A549 (cell line): Measurements from ENCODE around the gene CACNA1H. TPM values are rescaled to one million over a fixed set of nuclear protein-coding genes. Genes with fewer than 3 reads are reported as not detected.
A peak's percentile ranks its signal among the peaks of the same experiment; 100 is the strongest.
"Not testable (repeated sequence)": the region's sequence is repeated elsewhere in the genome, so short reads cannot be mapped to it uniquely, and the experiment has no call there.

ENCODE experiments used
- ATAC-seq, 2 experiments: fragments of 200-7000 bp in 1 of 2; fragments of >200 bp in 1 of 2; cut with Nextera tagmentation in 1 of 2; cut with Tn5 transposase in 1 of 2; 3 replicates each; pipeline versions ENCODE4 v1.8.0 to v1.9.1; 2018 to 2020; ENCODE audit warnings: mild to moderate bottlenecking in 1 of 2, moderate library complexity in 1 of 2
- CTCF ChIA-PET: fragments of 300-600 bp; sonication (Branson Sonifier 250); formaldehyde crosslinking; extraction: SDS; loops from one replicate; lab custom pipeline; 2021; ENCODE audit warnings: antibody characterized with exemption, inconsistent platforms; lab: Yijun Ruan, JAX
- POLR2A ChIA-PET: fragments of 350-600 bp; formaldehyde crosslinking; extraction: SDS; loops from one replicate; lab custom pipeline; 2021; ENCODE audit warnings: antibody characterized with exemption, inconsistent platforms; lab: Yijun Ruan, JAX
- DNase-seq, 2 experiments: peaks; one replicate each; pipeline versions ENCODE4 v3.0.0 to v3.0.0-alpha.2; 2011 to 2016; ENCODE audit warnings: low read depth in 1 of 2, low spot score in 1 of 2
- FAIRE-seq: peaks from 2 replicates; lab custom pipeline; 2011; peaks lifted over from hg19 to GRCh38; lab: Jason Lieb, UNC
- H3K27ac ChIP-seq, 2 experiments: fragments of >200 bp; sonication (Bioruptor Twin); formaldehyde crosslinking; 3 replicates each; pipeline ENCODE4 v1.5.1; 2016 to 2017
- H3K4me1 ChIP-seq: fragments of >200 bp; sonication (Bioruptor Twin); formaldehyde crosslinking; 3 replicates; pipeline ENCODE4 v1.6.1; 2016
- H3K4me2 ChIP-seq: fragments of >200 bp; sonication (Bioruptor Twin); formaldehyde crosslinking; 3 replicates; pipeline ENCODE4 v1.6.1; 2016
- H3K4me3 ChIP-seq: fragments of >200 bp; sonication (Bioruptor Twin); formaldehyde crosslinking; 3 replicates; pipeline ENCODE4 v1.5.1; 2016
- H3K9me3 ChIP-seq: fragments of >200 bp; sonication (Bioruptor Twin); formaldehyde crosslinking; 3 replicates; pipeline ENCODE4 v1.6.1; 2016
- BCL3 ChIP-seq: fragments of >200 bp; sonication (Bioruptor Twin); formaldehyde crosslinking; IDR thresholded peaks from 3 replicates; pipeline ENCODE4 v1.6.1; 2016
- BHLHE40 ChIP-seq: IDR thresholded peaks from 2 replicates; pipeline ENCODE4 v1.6.1; 2012; ENCODE audit warnings: low read depth, low read length, inconsistent platforms
- CBX2 ChIP-seq: fragments of 200-600 bp; sonication (generic); IDR thresholded peaks from 2 replicates; pipeline ENCODE4 v1.6.1; 2016; ENCODE audit warnings: low read depth, mild to moderate bottlenecking, borderline replicate concordance
- CHD4 ChIP-seq: fragments of 200-600 bp; sonication (generic); IDR thresholded peaks from 2 replicates; pipeline ENCODE4 v1.6.1; 2016; ENCODE audit warnings: antibody characterized with exemption, mild to moderate bottlenecking, borderline replicate concordance
- EHF ChIP-seq: fragments of 250-450 bp; sonication (Bioruptor Pico); IDR thresholded peaks from 2 replicates; pipeline ENCODE4 v1.5.0; 2020; ENCODE audit warnings: mild to moderate bottlenecking
- EHMT2 ChIP-seq: fragments of 200-600 bp; sonication (generic); IDR thresholded peaks from 2 replicates; pipeline ENCODE4 v1.6.1; 2016; ENCODE audit warnings: antibody characterized with exemption, low read depth, mild to moderate bottlenecking, moderate library complexity
- EP300 ChIP-seq, 2 experiments: fragments of >200 bp; sonication (Bioruptor Twin); formaldehyde crosslinking; IDR thresholded peaks; 2 replicates in 1 of 2; 3 replicates in 1 of 2; pipeline ENCODE4 v1.6.1; 2016 to 2017
- ESRRA ChIP-seq: fragments of 150-350 bp; IDR thresholded peaks from 2 replicates; pipeline ENCODE4 v1.6.1; 2014; ENCODE audit warnings: mild to moderate bottlenecking, low read length, borderline replicate concordance
- FOSB ChIP-seq: fragments of 250-450 bp; sonication (Bioruptor Pico); IDR thresholded peaks from 2 replicates; pipeline ENCODE4 v1.5.0; 2020; ENCODE audit warnings: mild to moderate bottlenecking, moderate library complexity
- FOSL2 ChIP-seq, 2 experiments: fragments of 450-650 bp in 1 of 2; fragments of >200 bp in 1 of 2; sonication (Bioruptor Twin) in 1 of 2; formaldehyde crosslinking; IDR thresholded peaks; 2 replicates each; pipeline versions ENCODE4 v1.5.0 to v1.6.1; 2016 to 2020; ENCODE audit warnings: mild to moderate bottlenecking in 1 of 2, moderate library complexity in 1 of 2
- FOXS1 ChIP-seq: fragments of 250-450 bp; sonication (Bioruptor Pico); IDR thresholded peaks from 2 replicates; pipeline ENCODE4 v1.5.0; 2020; ENCODE audit warnings: mild to moderate bottlenecking, moderate library complexity
- HES2 ChIP-seq: fragments of >200 bp; sonication (Bioruptor Twin); formaldehyde crosslinking; IDR thresholded peaks from 2 replicates; pipeline ENCODE4 v1.6.1; 2016
- HEYL ChIP-seq: fragments of 250-450 bp; sonication (Bioruptor Pico); IDR thresholded peaks from 2 replicates; pipeline ENCODE4 v1.8.0; 2021; ENCODE audit warnings: mild to moderate bottlenecking, moderate library complexity
- HOXB5 ChIP-seq: fragments of 250-450 bp; sonication (Bioruptor Pico); IDR thresholded peaks from 2 replicates; pipeline ENCODE4 v1.5.0; 2020; ENCODE audit warnings: mild to moderate bottlenecking, moderate library complexity
- JUN ChIP-seq, 2 experiments: fragments of >200 bp; sonication (Bioruptor Twin); formaldehyde crosslinking; IDR thresholded peaks; 2 replicates in 1 of 2; 3 replicates in 1 of 2; pipeline ENCODE4 v1.6.1; 2016 to 2017
- MAZ ChIP-seq: fragments of 150-350 bp; IDR thresholded peaks from 2 replicates; pipeline ENCODE4 v1.6.1; 2014; ENCODE audit warnings: antibody characterized with exemption, low read depth, low read length, borderline replicate concordance
- MYC ChIP-seq: IDR thresholded peaks from 2 replicates; pipeline ENCODE4 v1.6.1; 2012; ENCODE audit warnings: mild to moderate bottlenecking, inconsistent platforms, low read length, improper control_type of control experiment, borderline replicate concordance
- NPAS2 ChIP-seq: fragments of 250-450 bp; sonication (Bioruptor Pico); IDR thresholded peaks from 2 replicates; pipeline ENCODE4 v1.8.0; 2022; ENCODE audit warnings: mild to moderate bottlenecking, moderate library complexity, borderline replicate concordance
- PHF8 ChIP-seq: fragments of 200-600 bp; sonication (generic); IDR thresholded peaks from 2 replicates; pipeline ENCODE4 v1.6.1; 2016; ENCODE audit warnings: low read depth, mild to moderate bottlenecking, antibody characterized with exemption, moderate library complexity, borderline replicate concordance
- SMC3 ChIP-seq: fragments of >200 bp; sonication (Bioruptor Twin); formaldehyde crosslinking; IDR thresholded peaks from 3 replicates; pipeline ENCODE4 v1.6.1; 2018; ENCODE audit warnings: inconsistent platforms
- TFCP2L1 ChIP-seq: fragments of 250-450 bp; sonication (Bioruptor Pico); IDR thresholded peaks from 2 replicates; pipeline ENCODE4 v1.5.0; 2021; ENCODE audit warnings: mild to moderate bottlenecking
- ZC3H11A ChIP-seq: fragments of 450-650 bp; IDR thresholded peaks from 2 replicates; pipeline ENCODE4 v1.6.1; 2014; ENCODE audit warnings: antibody characterized with exemption, mild to moderate bottlenecking
- WGBS: methylation state at CpG from one replicate; pipeline ENCODE4 v1.1.6; 2017; ENCODE audit errors: missing lambda C conversion rate; 5-methylcytosine and 5-hydroxymethylcytosine counted together
- polyA plus RNA-seq, 4 experiments: library from polyadenylated mRNA; depleted of rRNA in 3 of 4; stranded (reverse); fragments of >200 nt; fragmentation: RNase III in 1 of 4; extraction: RNeasy Plus Mini Kit Qiagen cat#74134 plus additional on column Dnase treatment in 1 of 4; gene quantifications; 2 replicates in 3 of 4; 3 replicates in 1 of 4; pipeline ENCODE4 v1.2.3, GENCODE V29; 2011 to 2017
- TF ChIP-seq, protein P1 (sequence below): fragments of 150-350 bp; IDR thresholded peaks from 2 replicates; pipeline ENCODE4 v1.6.1; 2014; ENCODE audit warnings: low read depth, mild to moderate bottlenecking, low read length
- TF ChIP-seq, protein P2 (sequence below): fragments of 250-450 bp; sonication (Bioruptor Pico); IDR thresholded peaks from 2 replicates; pipeline ENCODE4 v1.5.0; 2020; ENCODE audit warnings: low read depth, mild to moderate bottlenecking, moderate library complexity
- TF ChIP-seq, protein P3 (sequence below): IDR thresholded peaks from 2 replicates; pipeline ENCODE4 v1.6.1; 2012

Gene CACNA1H
- polyA plus RNA-seq, 2 of the 4 experiments (the other 2 are of a cell fraction), result 7.2 to 15.8 TPM

DNA sequence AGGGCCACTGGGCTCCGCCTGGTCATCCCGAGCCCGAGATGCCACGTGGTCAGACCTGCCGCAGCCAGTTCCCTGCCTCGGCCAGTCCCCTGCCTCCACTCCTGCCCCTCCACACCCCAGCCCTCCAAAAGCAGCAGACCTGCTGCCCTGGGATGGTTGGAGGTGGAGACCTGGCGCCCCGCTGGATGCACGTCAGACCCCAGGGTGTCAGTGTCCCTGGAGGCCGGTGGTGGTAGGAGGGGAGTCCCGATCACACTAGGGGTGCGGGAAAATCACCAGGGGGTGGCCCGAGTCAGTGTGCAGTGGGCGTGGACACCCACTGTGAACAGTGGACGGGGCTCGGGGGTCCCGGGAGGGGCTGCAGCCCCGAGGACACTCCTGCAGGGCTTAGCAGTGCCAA is 45.3 kb downstream of the CACNA1H start:
- no peaks in the 10 kb centered on the region for H3K9me3 ChIP-seq
- DNase-seq, result no peak
- no peak overlapping the region for H3K4me3 ChIP-seq
- no peak overlapping the region for H3K4me2 ChIP-seq
- TF ChIP-seq SMC3 (no peak), HOXB5 (CRISPR knock-in tag) (no peak), FOSB (CRISPR knock-in tag) (no peak), BHLHE40 (no peak), JUN (IDR thresholded peaks at IDR 0.05) (no peak), CHD4 (no peak), HES2 (no peak), BCL3 (no peak), CBX2 (no peak)
- no peak for FAIRE-seq
- WGBS, result 85% methylated on average over 9 of the region's 18 CpGs
- CTCF ChIA-PET, result no interaction called here
- POLR2A ChIA-PET, result no interaction called here
- no peak overlapping the region for H3K27ac ChIP-seq
- H3K4me1 ChIP-seq, result peaks cover 13% of the 10 kb centered on the region; the same call in 2 of the 3 replicates
- no peak for ATAC-seq

DNA sequence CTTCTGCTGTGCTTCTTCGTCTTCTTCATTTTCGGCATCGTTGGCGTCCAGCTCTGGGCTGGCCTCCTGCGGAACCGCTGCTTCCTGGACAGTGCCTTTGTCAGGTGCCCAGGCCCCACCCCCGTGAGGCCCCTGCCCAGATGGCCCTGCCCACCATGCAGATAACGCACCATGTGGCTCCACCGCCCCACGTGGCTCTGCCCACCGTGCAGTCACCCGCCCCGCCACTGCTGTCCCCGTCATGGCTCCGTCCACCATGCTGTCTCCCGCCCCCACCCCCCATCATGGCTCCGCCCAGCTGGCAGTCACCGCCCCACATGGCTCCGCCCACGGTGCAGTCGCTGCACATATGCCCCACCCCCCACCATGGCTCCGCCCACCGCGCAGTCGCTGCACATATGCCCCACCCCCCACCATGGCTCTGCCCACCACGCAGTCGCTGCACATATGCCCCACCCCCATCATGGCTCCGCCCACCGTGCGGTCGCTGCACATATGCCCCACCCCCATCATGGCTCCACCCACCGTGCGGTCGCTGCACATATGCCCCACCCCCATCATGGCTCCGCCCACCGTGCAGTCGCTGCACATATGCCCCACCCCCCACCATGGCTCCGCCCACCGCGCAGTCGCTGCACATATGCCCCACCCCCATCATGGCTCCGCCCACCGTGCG is 45.9 kb downstream of the CACNA1H start:
- H3K9me3 ChIP-seq, DNase-seq, FAIRE-seq, ATAC-seq, CTCF ChIA-PET, H3K27ac ChIP-seq, POLR2A ChIA-PET, H3K4me3 ChIP-seq, H3K4me2 ChIP-seq: not testable (repeated sequence)
- H3K4me1 ChIP-seq, result peaks cover 10% of the 10 kb centered on the region; the same call in 2 of the 3 replicates
- WGBS, result 95% methylated on average over 11 of the region's 44 CpGs

- TF ChIP-seq HEYL (no peak), ESRRA (no peak), PHF8 (no peak), EHMT2 (no peak), EP300 (IDR thresholded peaks at IDR 0.05) (no peak), ZC3H11A (no peak), EHF (no peak), FOSL2 (IDR thresholded peaks at IDR 0.05) (no peak), FOSL2 (CRISPR knock-in tag; IDR thresholded peaks at IDR 0.05) (no peak), NPAS2 (CRISPR knock-in tag) (no peak), FOXS1 (no peak), TFCP2L1 (CRISPR knock-in tag) (no peak), MAZ (no peak), CHD4 (no peak), MYC (no peak)
- TF ChIP-seq, protein P1, sequence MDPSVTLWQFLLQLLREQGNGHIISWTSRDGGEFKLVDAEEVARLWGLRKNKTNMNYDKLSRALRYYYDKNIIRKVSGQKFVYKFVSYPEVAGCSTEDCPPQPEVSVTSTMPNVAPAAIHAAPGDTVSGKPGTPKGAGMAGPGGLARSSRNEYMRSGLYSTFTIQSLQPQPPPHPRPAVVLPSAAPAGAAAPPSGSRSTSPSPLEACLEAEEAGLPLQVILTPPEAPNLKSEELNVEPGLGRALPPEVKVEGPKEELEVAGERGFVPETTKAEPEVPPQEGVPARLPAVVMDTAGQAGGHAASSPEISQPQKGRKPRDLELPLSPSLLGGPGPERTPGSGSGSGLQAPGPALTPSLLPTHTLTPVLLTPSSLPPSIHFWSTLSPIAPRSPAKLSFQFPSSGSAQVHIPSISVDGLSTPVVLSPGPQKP, result no peak
- TF ChIP-seq, protein P2, sequence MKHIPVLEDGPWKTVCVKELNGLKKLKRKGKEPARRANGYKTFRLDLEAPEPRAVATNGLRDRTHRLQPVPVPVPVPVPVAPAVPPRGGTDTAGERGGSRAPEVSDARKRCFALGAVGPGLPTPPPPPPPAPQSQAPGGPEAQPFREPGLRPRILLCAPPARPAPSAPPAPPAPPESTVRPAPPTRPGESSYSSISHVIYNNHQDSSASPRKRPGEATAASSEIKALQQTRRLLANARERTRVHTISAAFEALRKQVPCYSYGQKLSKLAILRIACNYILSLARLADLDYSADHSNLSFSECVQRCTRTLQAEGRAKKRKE (CRISPR knock-in tag), result no peak
- TF ChIP-seq, protein P3, sequence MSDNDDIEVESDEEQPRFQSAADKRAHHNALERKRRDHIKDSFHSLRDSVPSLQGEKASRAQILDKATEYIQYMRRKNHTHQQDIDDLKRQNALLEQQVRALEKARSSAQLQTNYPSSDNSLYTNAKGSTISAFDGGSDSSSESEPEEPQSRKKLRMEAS, result no peak
- no peak overlapping the region for H3K27ac ChIP-seq
- ChIA-PET CTCF (interaction anchor here (1.6 kb wide), 1 partner anchor 142 kb away, joined by 6 read pairs; no protein-coding TSS in a partner anchor), POLR2A (no interaction called here)
- 88% methylated on average over 8 of the region's 19 CpGs for WGBS
- no peaks in the 10 kb centered on the region for H3K9me3 ChIP-seq
- H3K4me3 ChIP-seq, result no peak overlapping the region
- peak in 1 of 2 experiments; percentile 14; a peak in 3 of 6 replicates for ATAC-seq
- H3K4me1 ChIP-seq, result peaks cover 7% of the 10 kb centered on the region; the same call in 2 of the 3 replicates
- H3K4me2 ChIP-seq, result no peak overlapping the region
- no peak for DNase-seq
- FAIRE-seq, result no peak
Measured at GRCh38 chr16:1199347-1200013, 46.6 kb downstream of the CACNA1H start.
